GM18909 (cell line): Measurements from ENCODE around the gene NPR2.

Experiments used
- ATAC-seq: cut with Tn5 transposase; IDR thresholded peaks from one replicate; pipeline ENCODE4 v1.9.1; 2021; ENCODE audit warnings: mild to moderate bottlenecking; ENCODE audit not compliant: unreplicated experiment, poor library complexity

Gene NPR2

GRCh38 chr9:35760651-35761050 lies 30.7 kb upstream of the NPR2 start:
- no peak for ATAC-seq

GRCh38 chr9:35763181-35763580 lies 28.2 kb upstream of the NPR2 start:
- ATAC-seq = no peak

GRCh38 chr9:35763803-35764202 lies 27.6 kb upstream of the NPR2 start:
- ATAC-seq = no peak

- no peak for ATAC-seq
These were observed 24.4 kb upstream of the NPR2 start for GRCh38 chr9:35766997-35767396.

- no peak for ATAC-seq
These were observed 23.9 kb upstream of the NPR2 start for GRCh38 chr9:35767458-35767857.

GRCh38 chr9:35769763-35770162 lies 21.6 kb upstream of the NPR2 start:
- no peak for ATAC-seq

- ATAC-seq = no peak
These were observed 20.3 kb upstream of the NPR2 start for GRCh38 chr9:35771075-35771433.

- no peak for ATAC-seq
These were observed 19.9 kb upstream of the NPR2 start for GRCh38 chr9:35771534-35771933.

- ATAC-seq = no peak
These were observed 19.4 kb upstream of the NPR2 start for GRCh38 chr9:35771943-35772342.

- ATAC-seq = no peak
These were observed 16.3 kb upstream of the NPR2 start for GRCh38 chr9:35774907-35775635.

- no peak for ATAC-seq
These were observed 15.4 kb upstream of the NPR2 start for GRCh38 chr9:35776018-35776417.

- ATAC-seq = no peak
These were observed 12.9 kb upstream of the NPR2 start for GRCh38 chr9:35778496-35778895.

- ATAC-seq = no peak
These were observed 10.3 kb upstream of the NPR2 start for GRCh38 chr9:35781066-35781465.

GRCh38 chr9:35783418-35783817 lies 8.0 kb upstream of the NPR2 start:
- no peak for ATAC-seq

GRCh38 chr9:35789541-35789940 lies 1.9 kb upstream of the NPR2 start:
- ATAC-seq = no peak

GRCh38 chr9:35790025-35790384 lies 1.4 kb upstream of the NPR2 start:
- no peak for ATAC-seq

GRCh38 chr9:35790385-35791296 lies 750 bp upstream of the NPR2 start:
- no peak for ATAC-seq

GRCh38 chr9:35792024-35792813 lies 828 bp downstream of the NPR2 start:
- no peak for ATAC-seq

- no peak for ATAC-seq
These were observed 1.4 kb downstream of the NPR2 start for GRCh38 chr9:35792826-35793225.

GRCh38 chr9:35793461-35793860 lies 2.1 kb downstream of the NPR2 start:
- no peak for ATAC-seq

- ATAC-seq = no peak
These were observed 4.3 kb downstream of the NPR2 start for GRCh38 chr9:35795695-35796094.
